ENCODE results near the gene PPP2R3C. TPM values are rescaled to one million over a fixed set of nuclear protein-coding genes. Genes with fewer than 3 reads are reported as not detected.
"Not testable (repeated sequence)": the region's sequence is repeated elsewhere in the genome, so short reads cannot be mapped to it uniquely, and the experiment has no call there.

PPP2R3C gene
- polyA plus RNA-seq, 12 donors, result 36.9 to 55.7 (median 49.0) TPM; not detected in 1

- DNase-seq, result no peak
These were observed 53.4 kb downstream of the PPP2R3C start for GRCh38 chr14:35068238-35069012.

DNA sequence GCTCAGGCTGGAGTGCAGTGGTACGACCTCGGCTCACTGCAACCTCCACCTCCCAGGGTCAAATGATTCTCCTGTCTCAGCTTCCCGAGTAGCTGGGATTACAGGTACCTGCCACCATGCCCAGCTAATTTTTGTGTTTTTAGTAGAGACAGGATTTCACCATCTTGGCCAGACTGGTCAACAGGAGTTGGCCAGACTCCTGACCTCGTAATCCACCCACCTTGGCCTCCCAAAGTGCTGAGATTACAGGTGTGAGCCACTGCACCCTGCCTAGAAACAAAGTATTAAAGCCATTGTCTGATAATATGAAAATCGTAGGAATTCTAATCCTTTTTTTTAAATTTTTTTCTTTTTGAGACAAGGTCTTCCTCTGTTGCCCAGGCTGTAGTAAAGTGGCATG is 56.1 kb downstream of the PPP2R3C start:
- DNase-seq, result not testable (repeated sequence)

GRCh38 chr14:35061113-35061791 is 60.5 kb downstream of the PPP2R3C start:
- not testable (repeated sequence) for DNase-seq

GRCh38 chr14:35052637-35053036 is 69.2 kb downstream of the PPP2R3C start:
- DNase-seq, result no peak

DNA sequence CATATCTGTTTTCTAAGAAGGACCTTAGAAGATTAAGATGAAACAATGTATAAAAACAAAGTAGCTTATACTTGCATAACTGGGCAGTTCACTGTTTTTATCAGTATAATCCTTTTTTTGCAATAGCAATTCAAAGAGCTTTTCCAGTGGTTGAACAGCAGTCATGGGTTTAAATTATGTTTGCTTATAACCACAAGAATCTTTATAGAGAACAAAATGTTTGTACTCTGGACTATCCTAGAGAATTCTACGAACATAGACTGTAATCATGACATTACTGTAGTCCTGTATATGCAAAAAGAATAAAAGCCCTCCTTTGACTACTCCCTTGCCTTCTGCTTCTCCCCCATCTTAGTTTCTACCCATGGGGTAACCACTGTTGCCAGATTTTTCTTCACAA is 70.0 kb downstream of the PPP2R3C start:
- DNase-seq, result no peak

DNA sequence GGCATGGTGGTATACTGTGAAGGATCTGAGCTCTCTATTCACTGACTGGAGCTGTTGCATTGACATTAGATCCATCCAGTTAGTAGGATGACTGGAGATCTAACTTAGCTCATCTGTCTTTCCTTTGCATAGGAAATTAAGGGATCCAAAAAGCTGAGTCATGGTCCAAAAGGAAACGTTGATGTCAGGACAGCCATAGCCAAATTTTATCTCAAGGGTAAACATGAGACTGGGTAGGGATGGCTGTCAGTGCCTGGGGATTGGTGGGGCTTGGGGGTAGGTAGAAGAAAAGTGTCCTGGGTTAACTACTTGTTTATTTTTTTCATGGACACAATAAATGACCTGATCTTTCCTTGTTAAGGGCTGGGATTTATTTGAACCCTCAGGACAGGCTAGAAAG is 71.1 kb downstream of the PPP2R3C start:
- no peak for DNase-seq

- DNase-seq, result no peak
These were observed 73.7 kb downstream of the PPP2R3C start for GRCh38 chr14:35047976-35048513.

DNA sequence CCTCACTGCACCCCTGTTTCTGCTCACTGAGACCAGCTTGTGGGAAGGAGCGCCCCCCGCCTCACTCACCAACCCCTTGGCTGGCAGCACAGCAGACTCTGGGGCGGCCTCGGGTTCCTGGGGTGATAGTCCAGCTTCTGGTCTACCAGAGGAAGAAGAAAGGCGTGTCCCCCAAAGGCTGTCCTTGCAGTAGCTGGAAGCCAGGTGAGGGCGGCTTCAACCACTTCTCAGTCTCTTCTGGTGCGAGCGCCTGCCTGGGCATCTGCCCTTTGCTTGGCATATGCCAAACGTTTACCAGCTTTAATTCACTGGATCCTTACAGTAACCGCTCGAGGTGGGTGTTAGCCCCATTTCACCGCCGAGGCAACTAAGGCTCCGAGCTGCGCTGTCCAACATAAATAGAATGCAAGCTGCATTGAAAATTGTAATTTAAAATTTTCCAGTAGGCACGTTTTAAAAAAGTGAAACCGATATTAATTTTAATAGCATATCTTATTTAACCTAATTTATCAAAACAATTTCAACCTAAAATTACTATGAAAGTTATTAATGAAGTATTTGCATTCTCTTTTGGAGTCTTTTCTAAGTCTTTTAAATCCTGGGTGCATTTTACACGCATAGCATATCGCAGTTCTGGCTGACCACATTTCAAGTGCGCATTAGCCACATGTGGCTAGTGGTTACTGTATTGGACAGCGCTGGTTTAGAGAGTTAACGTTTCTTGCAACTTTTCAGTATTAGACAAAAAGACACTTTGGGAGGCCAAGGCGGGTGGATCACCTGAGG is 74.8 kb downstream of the PPP2R3C start:
- DNase-seq, result no peak

DNA sequence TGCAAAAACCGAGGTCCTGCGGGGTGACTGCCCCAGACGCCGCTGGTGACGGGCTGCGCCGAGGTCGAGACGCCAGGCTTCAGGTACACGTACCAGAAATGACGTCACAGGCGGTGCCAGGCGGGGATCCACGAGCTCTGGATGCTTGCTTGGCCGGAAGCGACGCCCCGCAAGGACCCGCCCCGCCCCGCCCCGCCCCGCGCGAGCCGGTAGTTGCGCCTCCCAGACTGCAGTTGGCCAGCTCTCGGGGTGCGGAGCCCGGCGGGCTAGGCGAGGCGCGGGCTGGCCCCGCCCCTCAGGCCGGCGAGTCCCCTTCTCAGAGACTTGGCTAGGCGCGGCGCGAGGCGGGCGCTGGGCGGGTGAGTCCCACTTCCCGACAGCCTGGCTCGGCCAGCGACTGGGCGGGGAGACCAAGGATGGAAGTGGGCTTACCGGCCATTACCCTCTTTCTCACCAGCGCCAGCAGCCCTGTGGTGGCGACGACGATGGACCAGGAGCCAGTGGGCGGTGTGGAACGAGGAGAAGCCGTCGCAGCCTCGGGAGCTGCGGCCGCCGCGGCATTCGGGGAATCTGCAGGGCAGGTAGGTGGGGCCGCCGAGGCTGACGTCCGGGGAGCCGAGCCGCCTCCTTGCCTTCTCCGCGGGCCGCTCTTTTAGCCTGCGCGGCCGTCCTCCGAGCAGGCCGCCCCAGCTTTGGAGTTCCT is 75.6 kb downstream of the PPP2R3C start, which contains the start of gene FAM177A1:
Gene FAM177A1, plus strand, starts transcription at position 225 of the 703 bp plus-strand sequence. Its CDS starts 192 bp downstream, at position 417.
- DNase-seq, result peak; percentile 90

- no peak for DNase-seq
These were observed 76.1 kb downstream of the PPP2R3C start for GRCh38 chr14:35045798-35046047.

DNA sequence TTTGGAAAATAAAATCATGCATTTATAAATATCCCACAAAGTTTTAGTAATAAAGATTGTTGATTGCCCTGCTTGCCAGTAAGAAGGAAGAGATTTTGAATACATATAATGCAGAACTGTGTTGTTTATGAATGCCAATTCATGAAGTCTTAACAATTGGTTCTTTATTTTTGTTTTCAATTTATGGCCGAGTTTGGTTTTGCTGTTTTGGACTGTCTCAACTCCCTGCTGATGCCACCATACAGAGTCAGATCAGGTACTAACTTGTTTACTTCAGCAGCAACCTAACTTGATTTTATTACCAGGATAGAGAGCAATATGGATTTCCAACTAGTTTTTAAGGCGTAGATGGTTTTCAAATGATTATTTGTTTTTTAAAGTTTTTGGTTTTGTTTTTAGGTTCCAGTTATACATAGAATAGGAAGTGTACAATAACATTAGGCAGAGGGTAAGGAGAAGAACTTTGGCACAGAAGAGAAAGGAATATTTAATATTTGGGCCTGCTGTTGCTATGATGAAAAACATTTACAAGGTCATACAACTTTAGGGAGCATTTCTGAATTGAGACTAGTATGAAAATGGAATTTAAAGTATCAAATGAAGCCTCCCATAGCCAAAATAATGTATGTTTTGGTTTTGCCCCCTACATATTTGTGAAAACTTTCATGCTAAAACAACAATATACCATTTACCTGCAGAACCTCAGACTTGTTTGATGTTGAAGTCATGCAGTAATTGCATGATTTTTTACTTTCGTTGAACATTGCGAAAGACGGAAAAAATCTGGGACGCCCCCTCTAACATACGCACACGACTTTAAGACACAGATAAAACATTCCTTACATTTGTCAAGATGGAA is 76.6 kb downstream of the PPP2R3C start:
- no peak for DNase-seq

- DNase-seq, result no peak
These were observed 78.7 kb downstream of the PPP2R3C start for GRCh38 chr14:35043046-35043445.

DNA sequence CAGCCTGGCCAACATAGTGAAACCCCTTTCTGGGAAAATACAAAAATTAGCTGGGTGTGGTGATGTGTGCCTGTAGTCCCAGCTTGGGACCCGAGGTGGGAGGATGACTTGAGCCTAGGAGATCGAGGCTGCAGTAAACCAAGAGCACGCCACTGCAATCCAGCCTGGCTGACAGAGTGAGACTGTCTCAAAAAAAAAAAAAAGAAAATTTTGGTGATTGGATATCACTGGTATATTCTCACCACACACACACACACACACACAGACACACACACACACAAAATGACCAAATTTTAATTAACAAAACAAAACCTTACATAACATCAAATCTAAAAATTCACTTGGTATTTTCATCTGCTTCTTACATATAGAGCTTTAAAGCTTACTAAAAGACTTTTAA is 79.2 kb downstream of the PPP2R3C start:
- no peak for DNase-seq

DNA sequence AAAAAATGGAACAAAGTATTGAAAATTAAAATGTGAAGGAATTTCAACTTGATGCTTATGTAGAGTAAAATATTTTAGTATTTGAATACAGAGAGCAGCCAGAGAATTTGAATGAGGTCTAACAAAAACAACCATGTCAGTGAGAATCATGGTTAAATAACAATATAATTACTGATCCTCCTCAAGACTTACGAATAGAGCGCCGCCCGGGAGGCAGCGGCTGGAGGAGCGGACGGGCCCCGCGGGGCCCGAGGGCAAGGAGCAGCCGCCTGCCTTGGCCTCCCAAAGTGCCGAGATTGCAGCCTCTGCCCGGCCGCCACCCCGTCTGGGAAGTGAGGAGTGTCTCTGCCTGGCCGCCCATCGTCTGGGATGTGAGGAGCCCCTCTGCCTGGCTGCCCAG is 83.5 kb downstream of the PPP2R3C start:
- DNase-seq, result not testable (repeated sequence)

Other genes with a start within 250 kb of the PPP2R3C start
- gene BAZ1A, start 246.6 kb downstream of the PPP2R3C start, polyA plus RNA-seq (ENCODE audit: insufficient read length in 12 of 12), result 10 to 100 TPM in 11 of 12 donors, not detected in 1; 14.1 to 70.6 (median 21.8) TPM
- gene SRP54, start 139.0 kb downstream of the PPP2R3C start, polyA plus RNA-seq (ENCODE audit: insufficient read length in 12 of 12), result 10 to 100 TPM in 11 of 12 donors, not detected in 1; 37.7 to 70.3 (median 49.5) TPM
- gene FAM177A1, start 75.7 kb downstream of the PPP2R3C start, polyA plus RNA-seq (ENCODE audit: insufficient read length in 12 of 12), result 10 to 100 TPM in 11 of 12 donors, not detected in 1; 32.0 to 65.0 (median 40.1) TPM
- gene PRORP, start 562 bp upstream of the PPP2R3C start, polyA plus RNA-seq (ENCODE audit: insufficient read length in 12 of 12), result 10 to 100 TPM in 11 of 12 donors, not detected in 1; 16.9 to 23.4 (median 20.3) TPM
- 100 to 1,000 TPM in 11 of 12 donors, not detected in 1; 141 to 250 (median 198) TPM for gene PSMA6, start 170.4 kb upstream of the PPP2R3C start, polyA plus RNA-seq (ENCODE audit: insufficient read length in 12 of 12)

All from muscle of arm (tissue), 12 donors.